Panc1 (cell line): ENCODE measurements around the gene RSPRY1. TPM values are rescaled to one million over a fixed set of nuclear protein-coding genes. Genes with fewer than 3 reads are reported as not detected.

Experiments
- ATAC-seq: fragments of 200-7000 bp; cut with Tn5 transposase; 2 replicates; pipeline ENCODE4 v1.9.1; 2020; ENCODE audit warnings: mild to moderate bottlenecking, moderate library complexity
- BruUV-seq: library from RNA; stranded (reverse); fragments of 400-500 nt; replicated peaks from 2 replicates; lab custom pipeline; 2021; lab: Mats Ljungman, UMichigan
- CTCF ChIA-PET: fragments of 300-600 bp; sonication (Branson Sonifier 250); formaldehyde crosslinking; loops from one replicate; lab custom pipeline; 2022; ENCODE audit warnings: antibody characterized with exemption; lab: Charles Lee
- POLR2A ChIA-PET: fragments of 300-600 bp; sonication (Branson Sonifier 250); formaldehyde crosslinking; loops from one replicate; lab custom pipeline; 2022; ENCODE audit warnings: antibody characterized with exemption; lab: Charles Lee
- DNase-seq: peaks from one replicate; pipeline ENCODE4 v3.0.0-alpha.2; 2010; ENCODE audit warnings: low read depth, low spot score
- H3K27ac ChIP-seq: 2 replicates; pipeline ENCODE4 v1.5.1; 2011; ENCODE audit warnings: mild to moderate bottlenecking, low read length, inconsistent platforms
- H3K27me3 ChIP-seq: fragments of 200-500 bp; sonication (Bioruptor generic); 2 replicates; pipeline ENCODE4 v1.6.0; 2014; ENCODE audit warnings: low read length, inconsistent platforms; ENCODE audit not compliant: control insufficient read depth, insufficient read depth
- H3K36me3 ChIP-seq: fragments of 200-500 bp; sonication (Bioruptor generic); 2 replicates; pipeline ENCODE4 v1.5.1; 2014; ENCODE audit warnings: inconsistent platforms, mild to moderate bottlenecking, low read length, moderate library complexity; ENCODE audit not compliant: control insufficient read depth, insufficient read depth
- H3K4me1 ChIP-seq: 2 replicates; pipeline ENCODE4 v1.5.1; 2011; ENCODE audit warnings: inconsistent platforms, mild to moderate bottlenecking, low read length, moderate library complexity; ENCODE audit not compliant: control insufficient read depth, insufficient read depth
- H3K4me3 ChIP-seq, 2 experiments: 2 replicates each; pipeline ENCODE4 v1.5.1; 2011 to 2012; ENCODE audit warnings: low read depth in 2 of 2, low read length in 2 of 2, mild to moderate bottlenecking in 2 of 2, inconsistent platforms in 1 of 2, moderate library complexity in 1 of 2
- H3K9me3 ChIP-seq: fragments of 200-500 bp; sonication (Bioruptor generic); 2 replicates; pipeline ENCODE4 v1.5.1; 2014; ENCODE audit warnings: low read depth, mild to moderate bottlenecking, inconsistent platforms, low read length, moderate library complexity; ENCODE audit not compliant: control insufficient read depth, insufficient read depth
- CTCF ChIP-seq: fragments of 450-650 bp; IDR thresholded peaks from 2 replicates; pipeline ENCODE4 v1.5.1; 2017; ENCODE audit warnings: mild to moderate bottlenecking
- POLR2AphosphoS5 ChIP-seq: IDR thresholded peaks from 2 replicates; pipeline ENCODE4 v1.6.1; 2012; ENCODE audit warnings: mild to moderate bottlenecking, low read depth, low read length, moderate library complexity
- REST ChIP-seq, 2 experiments: IDR thresholded peaks; 2 replicates each; pipeline ENCODE4 v1.6.1; 2011 to 2012; ENCODE audit warnings: low read depth in 2 of 2, control low read depth in 1 of 2, low read length in 1 of 2, mild to moderate bottlenecking in 1 of 2, moderate library complexity in 1 of 2; ENCODE audit not compliant: insufficient read depth in 1 of 2
- SIN3A ChIP-seq: IDR thresholded peaks from 2 replicates; pipeline ENCODE4 v1.6.1; 2012; ENCODE audit warnings: low read depth, mild to moderate bottlenecking, low read length, moderate library complexity, borderline replicate concordance; ENCODE audit not compliant: insufficient read depth
- TCF7L2 ChIP-seq: IDR thresholded peaks from 2 replicates; pipeline ENCODE4 v1.6.1; 2011; ENCODE audit warnings: mild to moderate bottlenecking, low read depth, low read length, inconsistent platforms
- in situ Hi-C: cut with HindIII; loops from 2 replicates; pipeline ENCODE4 v1.10.0; 2016; ENCODE audit warnings: low sequenced_read_pairs, low pct_unique_long_range_greater_than_20kb
- intact Hi-C: fragments of 100-400 bp; cut with micrococcal nuclease; formaldehyde crosslinking; loops from one replicate; pipeline ENCODE4 v1.10.0; 2022; ENCODE audit not compliant: unreplicated experiment
- total RNA-seq: library from RNA; stranded (reverse); gene quantifications from one replicate; pipeline ENCODE4 v1.2.1, GENCODE V29; 2021; ENCODE audit not compliant: unreplicated experiment

RSPRY1 gene
- total RNA-seq, 1 experiment from 2014 or later: 29.4 TPM

GRCh38 chr16:57279780-57280638, 93.9 kb downstream of the RSPRY1 start:
- in situ Hi-C loops (no loop called here), intact Hi-C loops (no loop called here)
- CTCF ChIA-PET: interaction anchor here (0.7 kb wide), 1 partner anchor 24 kb away, joined by 4 read pairs; no protein-coding TSS in a partner anchor
- no peak for TF ChIP-seq CTCF
- H3K4me1 ChIP-seq: no peaks in the 10 kb centered on the region
- H3K27ac ChIP-seq: no peak overlapping the region
- BruUV-seq: no TSS peak
- DNase-seq (no peak), ATAC-seq (no peak)
- no peaks in the 10 kb centered on the region for H3K27me3 ChIP-seq
- no peaks in the 10 kb centered on the region for H3K36me3 ChIP-seq
- POLR2A ChIA-PET: no interaction called here
- no peak overlapping the region for H3K4me3 ChIP-seq
- no peaks in the 10 kb centered on the region for H3K9me3 ChIP-seq

GRCh38 chr16:57281791-57282190, 95.7 kb downstream of the RSPRY1 start:
- intact Hi-C loops: no loop called here
- in situ Hi-C loops: no loop called here
- ChIA-PET CTCF (no interaction called here), POLR2A (no interaction called here)
- Histone ChIP-seq H3K9me3 (no peaks in the 10 kb centered on the region), H3K4me3 (no peak overlapping the region), H3K4me1 (no peaks in the 10 kb centered on the region), H3K36me3 (no peaks in the 10 kb centered on the region), H3K27me3 (no peaks in the 10 kb centered on the region), H3K27ac (no peak overlapping the region)
- ATAC-seq (no peak), DNase-seq (no peak)
- no TSS peak for BruUV-seq
- TF ChIP-seq POLR2AphosphoS5 (no peak), REST (IDR thresholded peaks at IDR 0.05; ENCODE audit: insufficient read depth in 1 of 2, low read depth in 2 of 2, low read length in 1 of 2) (no peak), CTCF (no peak), TCF7L2 (no peak), SIN3A (no peak)
